Measurements from ENCODE around the gene FEV. TPM values are rescaled to one million over a fixed set of nuclear protein-coding genes. Genes with fewer than 3 reads are reported as not detected.

FEV gene
- total and polyA plus RNA-seq, 11 donors = not detected

GRCh38 chr2:218988650-218989049 is 3.7 kb upstream of the FEV start:
- ATAC-seq = no peak
- no peak overlapping the region for H3K4me3 ChIP-seq
- peaks cover 6 to 35% (median 27%) of the 10 kb centered on the region in 12 donors for H3K4me1 ChIP-seq
- no peaks in the 10 kb centered on the region for H3K9me3 ChIP-seq
- no peaks in the 10 kb centered on the region for H3K36me3 ChIP-seq
- TF ChIP-seq POLR2A (IDR thresholded peaks at IDR 0.05) (no peak), CTCF (IDR thresholded peaks at IDR 0.05) (no peak)
- H3K27ac ChIP-seq = no peak overlapping the region
- WGBS, 4 donors = 41 to 54% (median 47%) methylated on average over 2 of the region's 2 CpGs
- intact Hi-C loops (cut with DNase I) = no loop called here
- DNase-seq = no peak
- H3K27me3 ChIP-seq = peaks cover 84 to 100% (median 100%) of the 10 kb centered on the region in 9 donors

DNA sequence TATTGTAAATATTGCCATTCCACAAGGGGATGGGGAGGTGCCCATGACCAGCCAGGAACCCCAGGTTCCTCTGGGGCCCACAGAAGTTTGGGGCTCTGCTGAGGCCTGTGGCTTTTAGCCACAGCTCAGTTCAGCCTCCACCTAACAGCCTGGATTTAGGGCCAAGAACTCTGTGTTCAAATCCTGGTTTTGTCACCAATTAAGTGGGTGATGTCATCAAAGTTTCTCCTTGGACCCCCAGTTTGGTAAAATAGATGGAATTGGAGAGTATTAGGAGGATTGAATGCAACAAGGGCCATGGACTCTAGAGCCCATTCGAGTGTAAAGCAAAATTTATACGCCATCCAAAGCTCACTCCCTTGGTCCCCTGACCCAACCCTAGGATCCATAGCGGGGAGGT is 3.2 kb upstream of the FEV start:
- ATAC-seq (no peak), DNase-seq (no peak)
- H3K27me3 ChIP-seq = peaks cover 84 to 100% (median 100%) of the 10 kb centered on the region in 9 donors
- TF ChIP-seq POLR2A (IDR thresholded peaks at IDR 0.05) (no peak), CTCF (IDR thresholded peaks at IDR 0.05) (no peak)
- no peak overlapping the region for H3K4me3 ChIP-seq
- WGBS, 4 donors = 37 to 49% (median 44%) methylated on average over 3 of the region's 3 CpGs
- H3K4me1 ChIP-seq = peaks cover 6 to 31% (median 23%) of the 10 kb centered on the region in 12 donors
- no peaks in the 10 kb centered on the region for H3K36me3 ChIP-seq
- intact Hi-C loops (cut with DNase I) = no loop called here
- H3K9me3 ChIP-seq = no peaks in the 10 kb centered on the region
- H3K27ac ChIP-seq = no peak overlapping the region

DNA sequence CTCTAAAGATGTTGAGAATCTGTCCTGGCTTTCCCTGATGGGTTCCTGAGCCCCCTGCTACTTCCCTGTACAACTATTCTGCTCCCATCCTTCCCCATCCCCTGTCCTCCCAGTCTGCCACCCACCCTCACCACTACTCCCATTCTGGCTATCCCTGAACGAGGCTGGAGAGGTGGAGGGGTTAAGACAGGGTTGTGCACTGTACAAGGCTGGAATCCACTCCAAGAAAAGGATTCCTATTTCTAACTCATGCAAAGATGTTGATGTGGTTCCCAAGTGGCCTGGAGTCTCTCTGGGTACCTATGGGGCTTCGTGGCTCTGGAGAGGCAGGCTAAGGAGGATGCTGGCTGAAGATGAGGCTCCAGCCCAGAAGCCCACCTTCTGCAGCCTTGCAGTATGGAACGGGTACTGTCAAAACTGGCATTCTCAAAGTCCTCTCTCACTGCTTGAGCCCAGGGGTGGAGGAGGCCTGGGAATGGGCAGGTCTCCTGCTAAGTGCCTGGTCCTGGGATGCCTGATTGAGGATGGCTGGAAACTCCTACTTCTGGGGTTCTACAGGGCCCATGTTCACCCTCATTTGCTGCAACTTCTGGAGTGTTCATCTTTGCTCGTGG is 1.3 kb upstream of the FEV start:
- Histone ChIP-seq H3K27me3 (peaks cover 86 to 100% (median 98%) of the 10 kb centered on the region in 9 donors), H3K4me1 (peaks cover 12 to 42% (median 33%) of the 10 kb centered on the region in 12 donors), H3K9me3 (no peaks in the 10 kb centered on the region), H3K36me3 (no peaks in the 10 kb centered on the region), H3K4me3 (no peak overlapping the region), H3K27ac (no peak overlapping the region)
- intact Hi-C loops (cut with DNase I) = no loop called here
- no peak for TF ChIP-seq POLR2A (IDR thresholded peaks at IDR 0.05)
- TF ChIP-seq CTCF (IDR thresholded peaks at IDR 0.05) = no peak
- ATAC-seq (no peak), DNase-seq (no peak)
- WGBS, 4 donors = 48 to 54% (median 52%) methylated on average over 4 of the region's 4 CpGs

DNA sequence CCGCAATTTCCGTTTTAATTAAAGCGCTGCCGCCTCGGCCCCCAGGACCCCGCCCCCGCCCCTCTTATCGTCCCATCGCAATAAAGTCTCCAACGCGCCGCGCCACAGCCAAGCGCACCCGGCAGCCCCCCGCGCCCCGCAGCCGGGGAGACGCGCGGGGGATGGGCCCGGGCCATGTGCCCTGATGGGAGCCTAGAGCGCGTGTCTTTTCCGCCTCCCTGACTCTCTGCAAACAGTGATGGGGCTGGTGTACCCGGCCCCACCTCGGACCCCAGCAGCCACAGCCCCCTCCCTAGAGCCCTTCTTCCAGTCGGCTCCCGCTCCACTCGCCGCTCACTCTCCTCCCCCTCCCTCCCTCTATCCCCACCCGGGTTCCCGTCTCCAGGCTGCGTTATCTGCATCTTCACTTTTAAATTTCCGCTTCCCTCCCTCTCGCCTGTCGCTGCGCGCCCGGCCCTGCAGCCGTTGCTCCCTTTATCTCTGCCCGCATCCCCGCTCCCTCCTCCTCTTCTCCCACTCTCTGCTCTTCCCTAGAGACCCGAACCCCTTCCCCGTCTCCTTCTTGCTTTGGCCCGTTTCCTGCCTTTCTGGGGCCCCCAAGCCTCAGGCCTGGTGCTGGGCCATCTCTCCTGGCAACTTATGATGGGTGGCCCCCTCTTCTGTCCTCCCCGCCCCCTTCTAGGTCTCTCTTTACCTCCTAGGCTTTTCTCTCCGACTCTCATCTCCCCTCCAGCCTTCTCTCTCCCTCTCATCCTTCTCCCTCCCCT is 524 bp upstream of the FEV start:
- Histone ChIP-seq H3K27me3 (peaks cover 84 to 100% (median 97%) of the 10 kb centered on the region in 9 donors), H3K36me3 (no peaks in the 10 kb centered on the region), H3K4me1 (peaks cover 12 to 47% (median 39%) of the 10 kb centered on the region in 12 donors), H3K4me3 (peak overlapping the region in 9 of 12 donors; percentile 3 to 41 (median 27)), H3K9me3 (no peaks in the 10 kb centered on the region), H3K27ac (no peak overlapping the region)
- TF ChIP-seq CTCF (IDR thresholded peaks at IDR 0.05) (no peak), POLR2A (IDR thresholded peaks at IDR 0.05) (no peak)
- 2 to 7% (median 5%) methylated on average over 31 to 49 of the region's 49 CpGs for WGBS, 4 donors
- DNase-seq (no peak), ATAC-seq (no peak)
- intact Hi-C loops (cut with DNase I) = no loop called here
